Measurements from ENCODE around the gene ATG3. TPM values are rescaled to one million over a fixed set of nuclear protein-coding genes. Genes with fewer than 3 reads are reported as not detected.

Gene ATG3
- total and polyA plus RNA-seq, 2 donors (not counting 3 experiments of a cell fraction or from before 2014, with no cell fraction given) = 36.0 to 62.4 TPM

GRCh38 chr3:112582244-112582874, 20.6 kb upstream of the ATG3 start:
- H3K36me3 ChIP-seq (ENCODE audit: control insufficient read depth in 2 of 2, extremely low read depth in 1 of 2, insufficient read depth in 2 of 2, low read length in 2 of 2) = peaks cover 0 to 1% of the 10 kb centered on the region in 2 experiments
- no TSS peak for BruUV-seq (replicated peaks)
- no peak overlapping the region for H3K9ac ChIP-seq (replicated peaks; ENCODE audit: extremely low read depth, insufficient read depth, low read length)
- H3K27me3 ChIP-seq (ENCODE audit: control insufficient read depth in 2 of 2, insufficient read depth in 2 of 2, low read length in 2 of 2) = no peaks in the 10 kb centered on the region
- intact Hi-C loops (cut with micrococcal nuclease) (loop anchor here (1.0 to 10.0 kb wide), 7 partner anchors 22 to 702 kb away; no protein-coding TSS in a partner anchor), dilution Hi-C loops (cut with MboI; ENCODE audit: extremely low pct_ligation_motif_present, low sequenced_read_pairs) (no loop called here)
- no peaks in the 10 kb centered on the region for H3K9me3 ChIP-seq (replicated peaks; ENCODE audit: control insufficient read depth, insufficient read depth, low read length)
- no peak overlapping the region for H3K27ac ChIP-seq (ENCODE audit: insufficient read depth, low read depth, low read length)
- H3K4me2 ChIP-seq (ENCODE audit: insufficient read depth, low read length) = no peak overlapping the region
- CTCF ChIA-PET = interaction anchor here (0.7 to 3.9 kb wide), 35 partner anchors 13 to 706 kb away, joined by 3 to 100 read pairs (median 5); partner anchors contain the start of genes ATG3, CCDC80, SLC35A5 and SLC9C1
- H4K20me1 ChIP-seq (replicated peaks; ENCODE audit: control insufficient read depth, extremely low read depth, insufficient read depth, low read length) = no peaks in the 10 kb centered on the region
- no peak overlapping the region for H2AFZ ChIP-seq (ENCODE audit: low read depth, low read length)
- DNase-seq (ENCODE audit: low read depth, low spot score) (peak; percentile 77), FAIRE-seq (peak; percentile 42)
- no peaks in the 10 kb centered on the region for H3K79me2 ChIP-seq (ENCODE audit: control insufficient read depth, insufficient read depth, low read length)
- H3K4me1 ChIP-seq (ENCODE audit: control insufficient read depth, extremely low read depth, insufficient read depth, low read length) = no peaks in the 10 kb centered on the region
- TF ChIP-seq CTCF (IDR thresholded peaks at IDR 0.05; ENCODE audit: extremely low read depth in 1 of 2, insufficient read depth in 1 of 2, low read depth in 1 of 2, low read length in 2 of 2) = peak; percentile 40 to 46
- TF ChIP-seq FOS (IDR thresholded peaks at IDR 0.05; ENCODE audit: borderline replicate concordance, insufficient read depth, low read length) = no peak
- H3K4me3 ChIP-seq (replicated peaks in 1 of 3; ENCODE audit: insufficient read depth in 1 of 3, low read depth in 1 of 3, low read length in 3 of 3) = no peak overlapping the region
- H3K9me1 ChIP-seq (replicated peaks; ENCODE audit: control insufficient read depth, extremely low read depth, insufficient read depth, low read length) = no peaks in the 10 kb centered on the region
- POLR2A ChIA-PET = interaction anchor here (1.1 to 1.7 kb wide), 4 partner anchors 23 to 60 kb away, joined by 3 to 22 read pairs (median 8); no protein-coding TSS in a partner anchor

GRCh38 chr3:112579697-112580096, 17.9 kb upstream of the ATG3 start:
- no peaks in the 10 kb centered on the region for H3K9me3 ChIP-seq (replicated peaks; ENCODE audit: control insufficient read depth, insufficient read depth, low read length)
- H3K79me2 ChIP-seq (ENCODE audit: control insufficient read depth, insufficient read depth, low read length) = no peaks in the 10 kb centered on the region
- no peaks in the 10 kb centered on the region for H4K20me1 ChIP-seq (replicated peaks; ENCODE audit: control insufficient read depth, extremely low read depth, insufficient read depth, low read length)
- intact Hi-C loops (cut with micrococcal nuclease) (loop anchor here (10.0 kb wide), 1 partner anchor 705 kb away; no protein-coding TSS in a partner anchor), dilution Hi-C loops (cut with MboI; ENCODE audit: extremely low pct_ligation_motif_present, low sequenced_read_pairs) (no loop called here)
- H3K9me1 ChIP-seq (replicated peaks; ENCODE audit: control insufficient read depth, extremely low read depth, insufficient read depth, low read length) = no peaks in the 10 kb centered on the region
- H3K4me3 ChIP-seq (replicated peaks in 1 of 3; ENCODE audit: insufficient read depth in 1 of 3, low read depth in 1 of 3, low read length in 3 of 3) = no peak overlapping the region
- no peak overlapping the region for H2AFZ ChIP-seq (ENCODE audit: low read depth, low read length)
- H3K27me3 ChIP-seq (ENCODE audit: control insufficient read depth in 2 of 2, insufficient read depth in 2 of 2, low read length in 2 of 2) = no peaks in the 10 kb centered on the region
- H3K4me1 ChIP-seq (ENCODE audit: control insufficient read depth, extremely low read depth, insufficient read depth, low read length) = no peaks in the 10 kb centered on the region
- POLR2A ChIA-PET = interaction anchor here (1.0 kb wide), 1 partner anchor 62 kb away, joined by 5 read pairs; no protein-coding TSS in a partner anchor
- TF ChIP-seq GATA2 (IDR thresholded peaks at IDR 0.05; ENCODE audit: insufficient read depth, insufficient read length, low read depth, low read length) (no peak), POLR2AphosphoS5 (IDR thresholded peaks at IDR 0.05; ENCODE audit: insufficient read depth, low read depth, low read length) (no peak), MAX (IDR thresholded peaks at IDR 0.05; ENCODE audit: insufficient read depth, insufficient read length) (no peak), JUN (IDR thresholded peaks at IDR 0.05; ENCODE audit: borderline replicate concordance, insufficient read depth, insufficient read length, low read depth) (no peak), EZH2 (IDR thresholded peaks at IDR 0.05; ENCODE audit: borderline replicate concordance, low read depth, low read length, severe bottlenecking) (no peak), MYC (IDR thresholded peaks at IDR 0.05; ENCODE audit: low read depth, low read length) (no peak), CTCF (IDR thresholded peaks at IDR 0.05; ENCODE audit: extremely low read depth in 1 of 2, insufficient read depth in 1 of 2, low read depth in 1 of 2, low read length in 2 of 2) (no peak), FOS (IDR thresholded peaks at IDR 0.05; ENCODE audit: borderline replicate concordance, insufficient read depth, low read length) (no peak), POLR2A (IDR thresholded peaks at IDR 0.05; ENCODE audit: low read depth, low read length) (no peak)
- no peak overlapping the region for H3K9ac ChIP-seq (replicated peaks; ENCODE audit: extremely low read depth, insufficient read depth, low read length)
- no peak overlapping the region for H3K4me2 ChIP-seq (ENCODE audit: insufficient read depth, low read length)
- no TSS peak for BruUV-seq (replicated peaks)
- H3K36me3 ChIP-seq (ENCODE audit: control insufficient read depth in 2 of 2, extremely low read depth in 1 of 2, insufficient read depth in 2 of 2, low read length in 2 of 2) = peaks cover 0 to 2% of the 10 kb centered on the region in 2 experiments
- DNase-seq (ENCODE audit: low read depth, low spot score) = peak; percentile 24
- FAIRE-seq = peak; percentile 4
- H3K27ac ChIP-seq (ENCODE audit: insufficient read depth, low read depth, low read length) = peak overlapping the region; percentile 5
- CTCF ChIA-PET = interaction anchor here (1.1 to 3.9 kb wide), 7 partner anchors 57 to 468 kb away, joined by 3 to 48 read pairs (median 5); partner anchors contain the start of gene CCDC80

Data from endothelial cell of umbilical vein (primary cell).